ENCODE measurements around the gene ERBB2.
"Not testable (repeated sequence)": the region's sequence is repeated elsewhere in the genome, so short reads cannot be mapped to it uniquely, and the experiment has no call there.

The ERBB2 gene

GRCh38 chr17:39717660-39718059 lies 17.8 kb downstream of the ERBB2 start:
- H3K27ac ChIP-seq, result no peak overlapping the region
- no peak for DNase-seq (ENCODE audit: low read depth, low spot score)

DNA sequence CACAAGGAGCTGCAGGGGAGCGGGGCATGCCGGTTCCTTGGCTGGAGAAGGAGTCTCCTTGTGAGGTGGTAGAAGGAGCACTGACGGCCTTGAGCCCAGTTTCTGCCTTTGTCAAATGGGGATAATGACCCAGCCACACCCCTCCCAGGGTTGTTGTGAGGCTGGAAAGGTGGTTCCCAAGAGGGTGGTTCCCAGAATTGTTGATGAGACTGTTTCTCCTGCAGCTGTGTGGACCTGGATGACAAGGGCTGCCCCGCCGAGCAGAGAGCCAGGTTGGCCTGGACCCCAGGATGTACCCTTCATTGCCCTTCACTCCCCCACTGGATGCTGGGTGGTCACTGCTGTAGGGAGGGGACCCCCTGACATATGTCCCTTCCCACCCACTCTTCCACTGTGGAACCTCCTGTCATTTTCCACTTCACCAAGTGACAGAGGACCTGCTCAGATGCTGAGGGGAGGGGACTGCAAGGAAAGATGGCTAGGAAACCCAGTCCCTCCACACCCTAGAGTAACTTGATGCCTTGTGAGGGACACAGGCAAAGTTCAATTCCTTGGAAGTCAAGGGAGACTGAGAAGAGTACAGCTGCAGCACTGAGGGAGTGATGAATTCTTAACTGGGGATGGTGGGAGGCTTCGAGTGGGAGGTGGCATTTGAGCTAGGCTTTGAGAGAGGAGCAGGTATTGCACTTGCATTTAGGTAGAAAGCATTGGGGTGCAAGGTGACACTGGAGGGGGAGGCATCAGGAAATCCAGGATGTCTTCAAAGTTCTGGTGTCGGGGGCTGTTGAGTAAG lies 19.9 kb downstream of the ERBB2 start:
- no peak for DNase-seq (ENCODE audit: low read depth, low spot score)
- H3K27ac ChIP-seq, result no peak overlapping the region

DNA sequence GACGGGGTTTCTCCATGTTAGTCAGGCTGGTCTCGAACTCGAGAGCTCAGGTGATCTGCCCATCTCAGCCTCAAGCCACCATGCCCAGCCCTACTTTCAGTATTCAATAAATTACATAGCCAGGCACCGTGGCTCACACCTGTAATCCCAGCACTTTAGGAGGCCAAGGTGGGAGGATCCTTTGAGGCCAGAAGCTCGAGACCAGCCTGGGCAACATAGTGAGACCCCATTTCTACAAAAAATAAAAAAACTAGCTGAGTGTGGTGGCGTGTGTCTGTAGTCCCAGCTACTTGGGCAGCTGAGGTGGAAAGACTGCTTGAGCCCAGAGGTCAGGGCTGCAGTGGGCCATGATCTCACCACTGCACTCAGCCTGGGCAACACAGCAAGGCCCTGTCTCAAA lies 22.2 kb downstream of the ERBB2 start:
- no peak overlapping the region for H3K27ac ChIP-seq
- no peak for DNase-seq (ENCODE audit: low read depth, low spot score)

DNA sequence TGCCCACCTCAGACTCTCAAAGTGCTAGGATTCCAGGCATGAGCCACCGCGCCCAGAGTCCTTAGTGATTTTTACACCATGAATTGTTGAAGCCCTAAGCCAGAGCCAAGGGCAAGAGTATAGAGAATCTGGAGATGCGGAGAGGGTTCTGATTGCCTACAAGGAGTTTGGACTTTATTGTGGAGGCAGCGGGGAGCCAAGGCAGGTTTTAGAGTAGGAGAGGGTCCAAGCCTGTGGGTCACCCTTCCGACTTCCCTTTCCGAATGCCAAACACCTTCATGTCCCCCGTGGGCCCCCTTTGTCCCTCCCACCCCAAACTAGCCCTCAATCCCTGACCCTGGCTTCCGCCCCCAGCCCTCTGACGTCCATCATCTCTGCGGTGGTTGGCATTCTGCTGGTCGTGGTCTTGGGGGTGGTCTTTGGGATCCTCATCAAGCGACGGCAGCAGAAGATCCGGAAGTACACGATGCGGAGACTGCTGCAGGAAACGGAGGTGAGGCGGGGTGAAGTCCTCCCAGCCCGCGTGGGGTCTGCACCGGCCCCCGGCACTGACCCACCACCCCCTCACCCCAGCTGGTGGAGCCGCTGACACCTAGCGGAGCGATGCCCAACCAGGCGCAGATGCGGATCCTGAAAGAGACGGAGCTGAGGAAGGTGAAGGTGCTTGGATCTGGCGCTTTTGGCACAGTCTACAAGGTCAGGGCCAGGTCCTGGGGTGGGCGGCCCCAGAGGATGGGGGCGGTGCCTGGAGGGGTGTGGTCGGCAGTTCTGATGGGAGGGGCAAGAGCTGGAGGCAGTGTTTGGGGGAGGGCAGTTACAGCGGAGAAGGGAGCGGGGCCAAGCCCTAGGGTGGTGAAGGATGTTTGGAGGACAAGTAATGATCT lies 23.3 kb downstream of the ERBB2 start:
- no peak for DNase-seq (ENCODE audit: low read depth, low spot score)
- H3K27ac ChIP-seq, result no peak overlapping the region

DNA sequence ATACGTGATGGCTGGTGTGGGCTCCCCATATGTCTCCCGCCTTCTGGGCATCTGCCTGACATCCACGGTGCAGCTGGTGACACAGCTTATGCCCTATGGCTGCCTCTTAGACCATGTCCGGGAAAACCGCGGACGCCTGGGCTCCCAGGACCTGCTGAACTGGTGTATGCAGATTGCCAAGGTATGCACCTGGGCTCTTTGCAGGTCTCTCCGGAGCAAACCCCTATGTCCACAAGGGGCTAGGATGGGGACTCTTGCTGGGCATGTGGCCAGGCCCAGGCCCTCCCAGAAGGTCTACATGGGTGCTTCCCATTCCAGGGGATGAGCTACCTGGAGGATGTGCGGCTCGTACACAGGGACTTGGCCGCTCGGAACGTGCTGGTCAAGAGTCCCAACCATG lies 24.9 kb downstream of the ERBB2 start:
- H3K27ac ChIP-seq, result no peak overlapping the region
- no peak for DNase-seq (ENCODE audit: low read depth, low spot score)

GRCh38 chr17:39725923-39726322 lies 26.1 kb downstream of the ERBB2 start:
- not testable (repeated sequence) for H3K27ac ChIP-seq; DNase-seq (ENCODE audit: low read depth, low spot score)

GRCh38 chr17:39726617-39727016 lies 26.8 kb downstream of the ERBB2 start:
- no peak for DNase-seq (ENCODE audit: low read depth, low spot score)
- H3K27ac ChIP-seq, result no peak overlapping the region

DNA sequence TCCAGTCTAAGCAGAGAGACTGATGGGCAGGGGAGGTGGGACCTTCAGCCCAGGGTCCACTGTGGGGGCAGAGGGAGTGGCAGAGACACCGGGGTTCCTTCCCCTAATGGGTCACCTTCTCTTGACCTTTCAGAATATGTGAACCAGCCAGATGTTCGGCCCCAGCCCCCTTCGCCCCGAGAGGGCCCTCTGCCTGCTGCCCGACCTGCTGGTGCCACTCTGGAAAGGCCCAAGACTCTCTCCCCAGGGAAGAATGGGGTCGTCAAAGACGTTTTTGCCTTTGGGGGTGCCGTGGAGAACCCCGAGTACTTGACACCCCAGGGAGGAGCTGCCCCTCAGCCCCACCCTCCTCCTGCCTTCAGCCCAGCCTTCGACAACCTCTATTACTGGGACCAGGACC lies 27.7 kb downstream of the ERBB2 start:
- H3K27ac ChIP-seq, result no peak overlapping the region
- DNase-seq (ENCODE audit: low read depth, low spot score), result no peak

GRCh38 chr17:39729280-39729851 lies 29.5 kb downstream of the ERBB2 start:
- no peak for DNase-seq (ENCODE audit: low read depth, low spot score)
- peak overlapping the region; percentile 61 for H3K27ac ChIP-seq

DNA sequence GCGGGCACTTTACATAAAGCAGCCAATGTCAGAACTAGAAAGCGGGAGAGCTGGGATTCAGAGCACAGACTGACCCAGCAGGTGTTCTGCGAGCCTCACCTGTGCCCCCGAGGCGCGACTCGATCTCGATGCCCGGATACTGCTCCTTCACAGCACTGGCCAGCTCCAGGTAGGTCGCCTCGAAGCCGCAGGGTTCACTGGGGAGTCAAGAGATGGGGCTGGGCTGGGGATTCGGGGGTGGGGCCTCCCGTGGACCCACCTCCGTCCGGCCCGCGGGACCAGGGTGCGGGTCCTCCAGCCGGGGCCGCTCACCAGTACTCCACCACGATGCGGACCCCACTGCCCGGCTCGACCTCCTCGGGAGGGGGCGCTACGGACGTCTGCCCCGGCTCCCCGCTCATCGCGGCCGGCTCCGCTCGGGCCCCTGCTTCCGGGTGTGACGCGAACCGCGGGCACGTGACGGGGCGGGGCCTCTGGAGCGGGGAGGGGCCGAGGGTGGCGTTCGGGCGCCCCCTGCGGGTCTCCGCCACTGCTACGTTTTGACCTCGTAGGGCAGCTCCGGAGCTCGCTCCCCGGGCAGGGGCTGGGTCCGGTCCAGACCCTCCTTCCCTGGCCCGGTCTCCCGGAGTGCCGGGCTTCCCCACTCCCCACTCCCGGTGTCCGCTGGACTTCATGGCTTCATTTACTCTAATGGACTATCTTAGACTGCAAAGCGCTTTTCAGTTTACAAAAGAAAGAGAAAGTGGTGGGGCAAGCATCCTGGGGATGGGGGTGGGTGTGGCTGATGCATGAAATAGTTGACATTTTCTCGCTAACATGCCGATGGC lies 30.4 kb downstream of the ERBB2 start, which contains the start of gene MIEN1:
Gene MIEN1, minus strand, starts transcription at position 438 of the 827 bp plus-strand sequence. Its CDS starts 37 bp downstream, at position 401.
- peak within 1 kb of the TSS; percentile 61 for H3K27ac ChIP-seq
- DNase-seq (ENCODE audit: low read depth, low spot score), result no peak

- DNase-seq (ENCODE audit: low read depth, low spot score), result no peak
- no peak overlapping the region for H3K27ac ChIP-seq
Observed at GRCh38 chr17:39732586-39732985, 32.7 kb downstream of the ERBB2 start.

- no peak for DNase-seq (ENCODE audit: low read depth, low spot score)
Observed at GRCh38 chr17:39735882-39736281, 36.0 kb downstream of the ERBB2 start.

DNA sequence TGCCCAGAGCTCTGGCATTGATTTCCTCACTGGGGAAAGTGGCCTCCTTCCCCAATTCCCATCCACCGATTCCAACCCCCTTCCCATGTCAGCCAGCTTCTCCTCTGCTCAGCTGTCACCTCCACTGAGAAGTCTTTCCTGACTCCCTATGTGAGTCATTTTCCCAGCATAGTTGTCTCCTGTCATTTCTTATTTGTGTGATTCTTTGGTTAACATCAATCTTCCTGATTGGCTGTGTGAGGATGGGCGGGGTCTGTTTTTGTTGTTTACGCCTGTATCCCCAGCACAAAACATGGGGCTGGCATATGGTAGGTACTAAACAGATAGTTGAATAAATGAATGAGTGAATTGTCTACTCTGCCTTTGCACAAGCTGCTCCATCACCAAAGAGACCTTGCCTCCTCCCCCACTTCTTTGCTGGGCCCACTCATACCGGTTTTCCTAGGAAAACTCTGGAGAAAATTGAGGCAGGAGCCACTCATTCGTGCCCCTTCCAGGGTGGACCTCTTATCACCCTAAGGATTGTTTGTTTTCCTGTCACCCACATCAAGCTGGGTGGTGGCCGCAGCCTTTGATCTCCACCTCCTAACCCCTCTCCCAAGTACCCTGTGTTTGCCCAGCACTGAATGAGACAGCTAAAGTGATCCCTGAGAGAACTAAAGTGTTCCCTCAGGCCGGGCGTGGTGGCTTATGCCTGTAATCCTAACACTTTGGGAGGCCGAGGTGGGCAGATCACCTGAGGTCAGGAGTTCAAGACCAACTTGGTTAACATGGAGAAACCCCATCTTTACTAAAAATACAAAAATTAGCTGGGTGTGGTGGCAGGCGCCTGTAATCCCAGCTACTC lies 36.7 kb downstream of the ERBB2 start:
- no peak for DNase-seq (ENCODE audit: low read depth, low spot score)
- H3K27ac ChIP-seq, result no peak overlapping the region

More at GRCh38 chr17:39735882-39736281, 36.0 kb downstream of the ERBB2 start:
- H3K27ac ChIP-seq, result no peak overlapping the region

DNA sequence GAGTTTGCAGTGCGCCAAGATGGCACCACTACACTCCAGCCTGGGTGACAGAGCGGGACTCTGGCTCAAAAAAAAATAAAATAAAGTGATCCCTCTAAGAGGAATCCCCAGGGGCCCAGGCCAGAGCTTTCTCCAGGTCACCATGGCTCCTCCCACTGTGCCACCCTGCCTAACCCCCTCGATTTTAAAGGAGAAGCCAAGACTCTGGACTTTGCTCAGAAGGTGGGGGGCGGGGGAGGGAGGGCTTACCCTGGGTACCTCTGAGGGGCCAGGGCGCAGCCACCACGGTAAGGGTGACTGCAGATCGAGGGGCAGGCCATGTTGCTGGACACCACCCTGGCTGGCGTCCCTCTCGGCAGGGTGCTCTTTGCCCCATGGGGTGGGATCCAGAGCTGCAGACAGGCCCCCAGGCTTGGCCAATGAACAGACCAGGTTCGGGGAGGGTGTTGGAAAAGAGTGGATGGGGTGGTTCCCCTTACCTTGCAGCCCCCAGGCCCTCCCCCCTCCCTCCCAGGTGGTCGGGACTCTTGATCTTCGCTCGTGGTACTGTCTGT lies 37.4 kb downstream of the ERBB2 start:
- no peak for DNase-seq (ENCODE audit: low read depth, low spot score)

DNA sequence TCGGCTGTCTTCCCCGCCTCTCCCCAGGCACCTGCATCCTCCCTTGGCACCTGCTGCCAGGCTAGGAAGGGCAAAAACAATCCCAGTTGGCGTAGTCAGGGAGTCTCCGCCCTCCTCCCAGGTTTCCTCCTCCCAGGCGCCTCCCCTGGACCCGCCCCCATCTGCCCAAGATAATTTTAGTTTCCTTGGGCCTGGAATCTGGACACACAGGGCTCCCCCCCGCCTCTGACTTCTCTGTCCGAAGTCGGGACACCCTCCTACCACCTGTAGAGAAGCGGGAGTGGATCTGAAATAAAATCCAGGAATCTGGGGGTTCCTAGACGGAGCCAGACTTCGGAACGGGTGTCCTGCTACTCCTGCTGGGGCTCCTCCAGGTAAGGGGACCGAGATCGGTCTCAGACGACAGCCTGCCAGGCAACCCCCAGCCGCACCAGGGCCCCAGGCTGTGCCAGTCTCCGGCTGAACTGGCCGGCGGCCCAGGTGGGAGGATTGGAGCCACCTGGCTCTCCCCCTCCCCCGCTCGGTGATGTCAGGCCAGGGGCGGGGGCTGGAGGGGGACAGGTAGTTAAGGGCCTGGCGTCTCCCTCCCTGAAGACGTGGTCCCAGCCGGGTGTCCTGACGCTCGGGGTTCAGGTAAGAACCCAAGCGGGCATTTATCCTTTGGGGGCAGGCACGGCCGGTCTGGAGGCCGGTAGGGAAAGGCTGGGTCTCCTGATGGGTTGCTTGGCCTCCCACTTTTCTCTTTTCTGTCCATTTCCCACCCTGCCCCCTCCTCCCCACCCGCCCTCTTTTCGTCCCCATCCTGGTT lies 38.1 kb downstream of the ERBB2 start, which contains the start of gene GRB7:
Gene GRB7, plus strand, starts transcription at position 179 of the 808 bp plus-strand sequence. CDS start 4,364 bp downstream, outside the sequence.
- peak within 1 kb of the TSS; percentile 99 for H3K27ac ChIP-seq
- no peak for DNase-seq (ENCODE audit: low read depth, low spot score)

More for the DNA sequence above, 37.4 kb downstream of the ERBB2 start:
- peak overlapping the region; percentile 99 for H3K27ac ChIP-seq

- H3K27ac ChIP-seq, result peak overlapping the region; percentile 99
- DNase-seq (ENCODE audit: low read depth, low spot score), result no peak
Observed at GRCh38 chr17:39738568-39738901, 38.7 kb downstream of the ERBB2 start.

DNA sequence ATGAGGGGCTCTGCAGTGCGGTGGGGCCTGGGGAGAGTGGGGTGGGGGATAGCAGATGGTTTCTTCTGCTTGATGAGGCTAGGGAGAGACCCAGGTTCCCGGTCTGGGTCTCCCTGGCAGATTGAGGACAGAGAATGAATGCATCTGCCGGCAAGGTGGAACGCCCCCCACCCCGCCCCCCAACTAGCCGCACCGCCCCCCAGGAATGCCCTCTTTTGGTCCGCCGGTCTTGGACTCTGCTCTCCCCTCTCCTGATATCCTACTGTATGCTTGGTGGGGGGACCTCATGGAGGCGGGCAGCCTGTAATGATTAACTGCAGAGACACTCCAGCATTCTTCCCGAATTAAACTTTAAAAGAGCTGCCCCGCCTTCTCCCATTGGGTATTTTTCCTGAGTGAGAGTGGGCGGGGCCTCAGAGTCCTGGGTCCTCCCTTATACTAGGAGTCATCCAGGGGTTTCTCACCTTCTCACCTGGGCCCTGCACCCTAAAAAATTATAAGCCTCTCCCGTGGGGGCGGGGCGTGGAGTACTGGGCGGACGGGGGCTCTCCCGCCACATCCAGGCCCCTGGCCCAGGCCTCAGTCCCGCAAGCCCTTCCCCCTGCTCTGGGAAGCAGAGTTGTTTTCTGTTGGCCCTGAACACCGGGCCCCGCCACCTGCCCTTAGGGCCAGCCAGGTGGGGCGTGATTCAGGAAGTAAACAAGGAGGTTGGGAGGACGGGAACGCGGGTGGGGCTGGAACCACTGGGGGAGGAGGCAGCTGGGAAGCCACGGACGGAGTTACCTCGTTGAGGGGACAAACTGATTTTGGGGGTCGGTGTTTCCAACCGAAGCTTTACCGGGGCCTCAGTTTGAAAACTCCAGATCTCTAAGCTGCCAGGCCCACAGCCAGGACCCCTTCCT lies 39.4 kb downstream of the ERBB2 start:
- peak; percentile 67 for DNase-seq (ENCODE audit: low read depth, low spot score)
- H3K27ac ChIP-seq, result peak overlapping the region; percentile 99
